Thyroid gland (tissue), 4 donors: ENCODE data around the gene PPP4R1.

Source experiments
- CTCF ChIP-seq, 6 experiments: fragments of 200-600 bp in 3 of 6; fragments of 450-650 bp in 3 of 6; sonication (generic) in 3 of 6; IDR thresholded peaks; one replicate each; pipeline ENCODE4 v1.5.1; 2016 to 2019; ENCODE audit warnings: antibody characterized with exemption in 6 of 6, mild to moderate bottlenecking in 2 of 6, inconsistent platforms in 1 of 6, moderate library complexity in 1 of 6
- POLR2A ChIP-seq, 2 donors: fragments of 450-650 bp; IDR thresholded peaks; one replicate each; pipeline ENCODE4 v1.6.1; 2017; ENCODE audit warnings: antibody characterized with exemption in 2 of 2, mild to moderate bottlenecking in 2 of 2, moderate library complexity in 1 of 2

DNA sequence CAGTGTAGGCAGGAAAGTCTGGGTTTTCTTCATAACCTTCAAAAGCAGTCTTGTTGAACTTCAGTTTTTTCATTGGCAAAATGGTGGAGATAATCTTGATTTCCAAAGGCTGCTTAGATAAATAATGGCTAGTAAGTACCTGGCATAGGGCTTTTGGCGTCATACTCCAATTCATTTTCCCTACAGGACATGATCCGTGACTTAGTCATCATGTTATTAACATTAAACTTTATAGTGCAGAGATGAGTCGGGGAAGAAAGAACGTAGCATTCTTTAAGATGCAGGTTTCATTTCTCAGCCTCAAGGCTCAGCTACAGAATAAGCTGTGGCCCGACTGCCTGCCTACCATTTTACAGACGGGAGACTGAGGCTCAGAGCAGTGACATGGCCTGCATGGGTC, 75.1 kb downstream of the PPP4R1 start:
- TF ChIP-seq CTCF (IDR thresholded peaks at IDR 0.05) (no peak), POLR2A (IDR thresholded peaks at IDR 0.05) (no peak)
